HCT116 (cell line): Measurements from ENCODE around the gene C13orf46.

Source experiments
- CTCF ChIP-seq, 3 experiments: fragments of 200-600 bp in 1 of 3; sonication (generic) in 1 of 3; IDR thresholded peaks in 2 of 3; conservative IDR thresholded peaks in 1 of 3; 2 replicates each; pipeline ENCODE4 v1.5.1; 2012 to 2017; ENCODE audit warnings: low read depth in 2 of 3, low read length in 2 of 3, antibody characterized with exemption in 1 of 3, borderline replicate concordance in 1 of 3, control low read depth in 1 of 3, mild to moderate bottlenecking in 1 of 3, mixed read lengths in 1 of 3, mixed run types in 1 of 3, moderate library complexity in 1 of 3; ENCODE audit not compliant: insufficient read depth in 1 of 3
- EZH2phosphoT487 ChIP-seq: fragments of 200-600 bp; IDR thresholded peaks from 2 replicates; pipeline ENCODE4 v1.6.1; 2018; ENCODE audit warnings: antibody characterized with exemption, borderline replicate concordance
- POLR2A ChIP-seq: IDR thresholded peaks from 2 replicates; pipeline ENCODE4 v1.7.0; 2011; ENCODE audit warnings: borderline replicate concordance; ENCODE audit not compliant: insufficient read depth, insufficient read length; ENCODE audit errors: extremely low read depth
- REST ChIP-seq: IDR thresholded peaks from 2 replicates; pipeline ENCODE4 v1.6.1; 2012; ENCODE audit warnings: low read depth
- SIN3A ChIP-seq: IDR thresholded peaks from 2 replicates; pipeline ENCODE4 v1.6.1; 2012; ENCODE audit warnings: low read depth
- TCF7L2 ChIP-seq: IDR thresholded peaks from 2 replicates; pipeline ENCODE4 v1.7.0; 2011; ENCODE audit warnings: borderline replicate concordance, inconsistent platforms; ENCODE audit not compliant: insufficient read depth, insufficient read length; ENCODE audit errors: extremely low read depth

DNA sequence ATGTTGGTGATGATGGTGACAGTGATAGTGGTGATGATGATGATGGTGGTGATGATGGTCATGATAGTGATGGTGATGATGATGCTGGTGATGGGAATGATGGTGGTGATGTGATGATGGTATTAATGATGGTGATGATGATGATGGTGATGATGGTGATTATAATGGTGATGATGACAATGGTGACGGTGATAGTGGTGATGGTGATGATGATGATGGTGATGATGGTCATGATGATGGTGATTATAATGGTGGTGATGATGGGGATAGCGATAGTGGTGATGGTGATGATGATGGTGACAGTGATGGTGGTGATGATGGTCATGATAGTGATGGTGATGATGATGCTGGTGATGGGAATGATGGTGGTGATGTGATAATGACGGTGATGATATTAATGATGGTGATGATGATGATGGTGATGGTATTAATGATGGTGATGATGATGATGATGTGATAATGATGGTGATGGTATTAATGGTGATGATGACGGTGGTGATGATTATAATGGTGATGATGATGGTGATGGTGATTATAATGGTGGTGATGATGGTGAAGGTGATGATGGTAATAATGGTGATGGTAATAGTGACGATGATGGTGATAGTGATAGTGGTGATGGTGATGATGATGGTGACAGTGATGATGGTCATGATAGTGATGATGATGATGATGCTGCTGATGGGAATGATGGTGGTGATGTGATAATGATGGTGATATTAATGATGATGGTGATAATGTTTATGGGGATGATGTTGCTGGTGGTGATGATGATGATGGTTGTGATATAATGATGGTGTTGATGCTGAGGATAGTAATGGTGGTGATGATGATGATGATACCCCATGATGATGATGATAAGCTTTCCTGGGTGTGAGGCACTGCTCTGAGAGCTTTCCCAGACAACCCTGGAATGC is 7.7 kb downstream of the C13orf46 start:
- TF ChIP-seq TCF7L2 = no peak
- TF ChIP-seq SIN3A = no peak
- no peak for TF ChIP-seq POLR2A
- TF ChIP-seq EZH2phosphoT487 = no peak
- no peak for TF ChIP-seq CTCF (IDR thresholded peaks at IDR 0.05 in 2 of 3, conservative IDR thresholded peaks at IDR 0.05 in 1 of 3; ENCODE audit: borderline replicate concordance in 1 of 3, insufficient read depth in 1 of 3, low read depth in 2 of 3, low read length in 2 of 3)
- TF ChIP-seq REST = no peak
